NCI-H748 (cell line): ENCODE data around the gene OR2V2.
A peak's percentile ranks its signal among the peaks of the same experiment; 100 is the strongest.

Experiments used
- DNase-seq: peaks from one replicate; lab custom pipeline; 2025; ENCODE audit not compliant: unreplicated experiment; lab: John Stamatoyannopoulos, UW

The OR2V2 gene

DNA sequence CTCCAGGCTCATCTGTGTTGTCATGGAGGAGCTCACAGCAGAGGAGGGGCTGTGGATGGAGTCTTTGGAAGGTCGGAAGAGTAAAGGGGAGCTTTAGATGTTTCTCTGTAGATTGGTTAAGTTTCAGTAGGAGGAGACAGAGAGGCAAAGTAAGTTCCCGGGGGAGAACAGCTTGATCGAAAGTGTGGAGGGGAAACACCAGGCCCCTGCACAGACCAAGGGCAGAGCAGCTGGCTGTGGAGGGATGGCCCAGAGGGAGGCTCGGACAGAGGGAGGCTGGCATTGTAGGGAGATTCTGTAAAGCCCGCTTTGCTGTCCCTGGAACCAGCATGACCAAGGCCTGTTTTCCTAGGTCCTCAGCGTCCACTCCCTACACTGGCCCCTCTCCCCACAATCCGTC, 5.3 kb upstream of the OR2V2 start:
- DNase-seq = no peak

DNA sequence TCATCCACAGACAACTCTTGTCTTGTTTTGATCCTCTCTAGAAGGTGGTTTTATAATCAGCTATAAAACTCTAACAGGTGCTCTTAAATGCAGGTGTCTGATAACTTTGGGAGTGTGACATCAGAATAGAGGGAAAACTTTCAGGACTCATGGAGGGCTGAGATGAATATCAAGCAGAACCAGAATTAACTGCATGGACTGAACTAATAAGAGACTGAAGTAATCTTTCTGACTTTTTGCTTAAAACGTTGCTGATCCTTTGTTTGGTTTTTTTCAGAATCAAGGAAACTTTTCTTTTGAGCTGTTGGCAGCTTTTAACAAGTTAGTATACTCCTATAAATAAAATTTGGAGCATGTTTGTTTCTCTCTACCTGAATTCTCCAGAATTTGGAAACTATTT, 2.3 kb upstream of the OR2V2 start:
- no peak for DNase-seq

DNA sequence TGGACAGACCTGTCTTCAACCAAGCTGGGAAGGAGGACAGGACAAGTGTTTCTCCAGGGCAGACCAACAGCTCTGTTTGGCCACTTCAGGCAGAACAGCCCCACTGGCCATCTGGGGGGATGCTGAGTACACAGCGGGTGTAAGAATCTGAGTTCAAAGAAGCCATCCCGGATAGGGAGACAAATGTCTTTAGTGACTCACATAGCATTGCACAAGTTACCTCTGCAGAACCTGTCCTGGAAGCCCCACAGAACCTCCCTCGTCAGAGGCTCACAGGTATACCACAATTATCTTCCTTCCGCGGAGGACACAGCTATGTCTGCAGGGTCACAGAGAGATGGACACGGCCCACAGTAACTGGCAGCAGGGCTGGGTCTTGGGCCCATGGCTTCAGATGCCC, 2.0 kb downstream of the OR2V2 start:
- no peak for DNase-seq

DNA sequence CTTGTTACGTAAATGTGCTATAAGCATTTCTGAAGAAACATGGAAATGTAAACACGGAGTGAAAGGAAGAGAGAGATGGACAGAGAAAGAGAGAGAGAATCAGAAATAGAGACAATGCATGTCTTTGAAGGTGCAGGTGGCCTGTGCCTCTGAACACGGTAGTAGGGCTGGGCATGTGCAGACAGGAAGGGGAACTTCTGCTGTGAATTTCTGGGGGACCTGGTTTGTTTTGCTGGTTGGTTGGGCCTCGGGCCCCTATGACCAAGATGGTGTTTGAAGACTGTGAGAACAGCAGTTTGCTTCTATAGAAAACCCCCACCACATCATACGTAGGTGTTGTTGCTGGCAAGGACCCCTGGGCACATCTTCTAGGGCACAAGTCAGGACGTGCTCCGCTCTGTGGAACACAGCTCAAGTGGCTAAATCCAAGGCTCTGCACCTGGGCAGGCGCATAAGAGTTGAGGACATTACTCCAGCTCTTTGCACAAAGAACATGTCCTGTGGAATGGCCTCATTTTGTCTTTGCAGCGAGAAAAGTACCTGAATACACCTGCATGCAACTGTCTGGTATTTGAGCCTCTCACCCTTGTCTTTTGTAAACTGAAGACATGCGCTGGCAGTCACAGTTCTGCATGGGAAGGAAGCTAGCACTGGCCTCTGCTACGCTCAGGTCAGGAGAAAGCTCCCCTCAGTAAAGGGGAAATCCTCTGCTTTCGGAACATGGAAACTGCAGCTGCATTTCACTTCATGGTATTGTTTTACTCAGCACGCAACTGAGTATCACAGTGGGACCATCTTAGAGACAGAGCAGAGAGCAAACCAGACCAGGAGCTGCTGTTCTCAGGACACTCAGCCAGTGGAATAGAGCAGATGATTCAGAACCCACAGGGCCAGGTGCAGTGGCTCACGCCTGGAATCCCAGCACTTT, 2.7 kb downstream of the OR2V2 start:
- DNase-seq = no peak

DNA sequence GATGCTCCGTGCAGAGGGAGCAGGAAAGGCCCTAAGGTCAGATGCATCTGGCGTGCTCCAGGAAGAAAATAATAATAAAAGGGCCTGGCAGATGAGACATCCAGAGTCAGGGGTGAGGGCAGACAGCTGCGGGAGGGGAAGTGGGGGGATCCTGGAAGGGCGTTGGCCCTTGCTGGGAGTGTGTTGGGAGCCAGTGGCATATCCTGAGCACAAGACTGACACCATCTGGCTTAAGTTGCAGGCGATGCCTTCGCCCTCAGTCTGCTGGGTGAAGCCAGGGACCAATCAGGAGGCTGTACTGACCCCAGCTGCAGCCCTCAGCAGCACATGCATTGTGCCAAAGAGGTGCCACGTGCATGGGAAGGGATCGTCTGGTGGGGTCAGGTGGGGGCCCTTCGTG, 3.8 kb downstream of the OR2V2 start:
- peak; percentile 25 for DNase-seq

DNA sequence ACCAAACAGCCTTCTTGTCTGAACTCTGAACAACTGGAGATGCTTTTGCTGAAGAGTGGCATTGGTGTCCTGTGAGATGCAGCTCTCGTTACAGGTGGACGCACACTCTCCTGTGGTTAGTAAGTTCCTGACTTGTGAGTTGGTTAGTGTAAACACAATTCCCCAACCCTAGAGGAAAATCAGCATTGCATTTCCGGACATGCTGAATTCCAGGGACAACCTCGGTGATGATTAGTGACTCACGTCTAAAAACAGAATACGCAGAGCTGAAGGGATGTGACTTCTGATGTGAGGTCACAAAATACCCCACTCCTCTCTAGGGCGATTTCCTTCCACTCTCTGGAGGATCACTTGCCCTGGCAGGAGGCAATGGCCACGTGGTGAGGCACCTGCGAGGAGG, 5.0 kb downstream of the OR2V2 start:
- no peak for DNase-seq

DNA sequence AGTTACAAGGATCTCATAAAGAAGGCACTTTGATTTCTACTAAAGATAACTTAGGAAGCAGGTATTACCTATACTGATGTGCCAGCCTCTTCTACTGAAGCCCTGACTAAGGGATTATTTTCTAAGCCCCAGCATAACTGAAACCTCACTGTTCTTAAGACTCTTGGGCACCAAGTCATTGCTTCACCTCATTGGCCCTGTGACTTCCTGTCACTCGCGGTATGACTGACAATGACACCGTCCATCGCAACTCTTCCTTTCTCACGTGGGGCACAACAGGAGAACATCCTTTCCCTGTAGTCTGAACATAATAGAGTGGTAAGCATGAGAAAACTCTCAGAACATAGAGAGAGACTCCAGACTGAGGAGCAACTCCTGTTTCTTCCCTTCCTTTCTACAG, 6.4 kb downstream of the OR2V2 start:
- DNase-seq = no peak

DNA sequence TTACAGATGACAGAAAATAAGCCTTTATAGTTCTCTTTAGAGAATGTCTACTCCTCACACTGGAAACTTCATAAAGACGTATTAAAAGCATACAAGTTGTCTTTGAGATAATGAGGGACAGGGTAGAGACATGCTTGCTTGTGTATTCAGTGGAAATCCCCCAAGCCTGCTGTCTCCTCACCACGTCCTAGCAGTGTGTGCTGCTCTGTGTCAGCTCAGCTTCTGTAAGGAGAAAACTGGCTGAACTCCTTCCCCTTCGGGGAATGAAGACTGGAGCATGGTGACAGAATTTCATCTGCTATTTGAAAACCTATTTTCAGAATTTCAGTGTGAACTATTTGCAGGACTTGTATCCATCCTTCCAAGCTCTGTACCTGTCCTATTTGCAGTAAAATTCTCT, 9.4 kb downstream of the OR2V2 start:
- no peak for DNase-seq

DNA sequence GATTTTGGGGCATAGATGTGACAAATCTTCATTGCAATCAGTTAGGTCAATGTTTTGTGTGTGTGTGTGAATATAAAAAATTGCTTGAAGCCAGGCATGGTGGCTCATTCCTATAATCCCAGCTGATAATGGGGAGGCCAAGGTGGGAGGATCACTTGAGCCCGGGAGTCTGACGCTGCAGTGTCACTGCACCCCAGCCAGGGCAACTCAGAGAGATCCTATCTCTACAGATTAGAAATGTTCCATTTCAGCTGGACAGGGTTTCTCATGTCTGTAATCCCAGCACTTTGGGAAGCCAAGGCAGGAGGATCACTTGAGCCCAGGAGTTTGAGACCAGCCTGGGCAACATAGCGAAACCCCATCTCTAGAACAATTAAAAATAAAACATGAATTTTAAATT, 11.5 kb downstream of the OR2V2 start:
- no peak for DNase-seq

DNA sequence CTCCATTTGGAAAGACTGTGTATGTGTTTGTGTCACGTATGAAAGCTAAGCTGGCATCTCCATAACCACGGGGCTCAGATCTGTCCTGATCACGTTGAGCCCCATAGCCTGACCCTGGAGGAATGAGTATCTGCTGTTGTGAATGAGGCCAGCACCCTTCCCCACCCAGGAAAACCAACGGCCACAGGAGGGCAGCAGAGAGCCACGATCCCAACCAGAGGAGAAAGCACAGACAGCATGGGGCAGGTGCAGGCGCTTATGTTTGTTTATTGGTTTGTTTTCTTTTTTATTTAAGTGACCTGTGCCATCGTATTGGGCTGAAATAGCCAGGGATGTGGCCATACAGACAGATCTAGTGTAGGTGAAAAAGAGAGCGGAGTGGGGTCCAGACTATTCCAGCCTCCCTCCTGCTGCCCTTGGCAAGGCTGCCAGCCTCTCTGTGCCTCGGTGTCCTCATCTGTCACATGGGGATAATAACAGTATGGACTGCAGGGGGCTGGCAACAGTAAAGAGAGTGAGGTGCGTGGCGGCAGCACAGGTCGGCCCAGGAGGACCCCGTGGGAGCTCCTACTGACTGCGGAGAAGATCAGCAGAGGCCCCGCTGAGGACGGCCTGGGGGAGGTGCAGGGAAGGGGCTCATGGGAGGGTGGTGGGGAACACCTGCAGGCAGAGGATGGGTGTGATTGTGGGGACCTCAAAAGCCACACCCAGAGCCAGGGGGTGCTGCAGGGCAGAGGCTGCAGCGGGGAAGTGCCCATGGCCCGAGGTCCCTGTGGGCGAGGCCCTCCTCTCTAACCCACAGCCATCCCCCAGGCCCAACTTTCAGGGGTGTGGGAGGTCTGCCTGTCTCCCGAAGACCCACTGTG, 12.1 kb downstream of the OR2V2 start:
- peak; percentile 83 for DNase-seq

DNA sequence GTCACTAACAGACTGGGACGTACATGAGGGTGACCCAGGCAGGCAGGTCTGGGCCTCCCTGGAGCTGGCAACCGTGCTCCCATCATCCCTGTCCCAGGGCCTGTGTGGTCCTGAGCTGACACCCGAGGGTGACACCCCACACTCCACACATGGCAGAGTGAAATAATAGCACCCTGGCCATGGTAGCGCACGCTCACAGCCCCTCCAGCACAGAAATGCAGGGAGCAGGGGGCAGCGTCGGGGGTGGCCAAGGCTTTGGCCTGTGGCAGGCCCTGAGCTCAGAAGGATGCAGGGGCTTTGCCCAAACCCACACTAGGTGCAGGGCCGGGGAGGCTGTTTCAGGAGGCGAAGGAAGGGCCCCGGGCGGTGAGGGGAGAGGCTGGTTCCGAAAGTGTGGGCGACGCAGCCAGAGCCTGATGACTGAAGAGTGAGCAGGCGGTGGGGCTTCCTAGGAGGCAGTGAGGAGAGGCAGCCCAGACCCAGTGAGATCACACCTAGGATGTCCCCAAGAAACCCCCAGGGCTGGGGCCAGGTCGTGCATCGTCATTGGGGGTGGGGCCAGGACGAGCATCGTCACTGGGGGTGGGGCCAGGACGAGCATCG, 12.9 kb downstream of the OR2V2 start:
- DNase-seq = peak; percentile 51

DNA sequence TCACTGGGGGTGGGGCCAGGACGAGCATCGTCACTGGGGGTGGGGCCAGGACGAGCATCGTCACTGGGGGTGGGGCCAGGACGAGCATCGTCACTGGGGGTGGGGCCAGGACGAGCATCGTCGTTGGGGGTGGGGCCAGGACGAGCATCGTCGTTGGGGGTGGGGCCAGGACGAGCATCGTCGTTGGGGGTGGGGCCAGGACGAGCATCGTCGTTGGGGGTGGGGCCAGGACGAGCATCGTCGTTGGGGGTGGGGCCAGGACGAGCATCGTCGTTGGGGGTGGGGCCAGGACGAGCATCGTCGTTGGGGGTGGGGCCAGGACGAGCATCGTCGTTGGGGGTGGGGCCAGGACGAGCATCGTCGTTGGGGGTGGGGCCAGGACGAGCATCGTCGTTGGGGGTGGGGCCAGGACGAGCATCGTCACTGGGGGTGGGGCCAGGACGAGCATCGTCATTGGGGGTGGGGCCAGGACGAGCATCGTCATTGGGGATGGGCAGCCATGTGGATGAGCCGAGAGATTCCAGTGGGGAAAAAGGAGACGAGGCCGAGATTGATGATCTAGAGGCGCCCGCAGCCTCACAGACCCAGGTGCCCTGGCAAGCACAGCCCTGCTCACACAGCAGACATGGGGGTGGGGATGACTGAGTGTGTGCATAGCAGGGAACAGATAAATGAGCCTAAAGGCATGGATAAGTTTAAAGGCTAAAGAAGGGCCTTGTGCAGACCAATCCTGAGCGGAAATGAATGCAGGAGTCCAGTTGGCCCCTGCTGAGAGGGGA, 13.6 kb downstream of the OR2V2 start:
- peak; percentile 76 for DNase-seq

DNA sequence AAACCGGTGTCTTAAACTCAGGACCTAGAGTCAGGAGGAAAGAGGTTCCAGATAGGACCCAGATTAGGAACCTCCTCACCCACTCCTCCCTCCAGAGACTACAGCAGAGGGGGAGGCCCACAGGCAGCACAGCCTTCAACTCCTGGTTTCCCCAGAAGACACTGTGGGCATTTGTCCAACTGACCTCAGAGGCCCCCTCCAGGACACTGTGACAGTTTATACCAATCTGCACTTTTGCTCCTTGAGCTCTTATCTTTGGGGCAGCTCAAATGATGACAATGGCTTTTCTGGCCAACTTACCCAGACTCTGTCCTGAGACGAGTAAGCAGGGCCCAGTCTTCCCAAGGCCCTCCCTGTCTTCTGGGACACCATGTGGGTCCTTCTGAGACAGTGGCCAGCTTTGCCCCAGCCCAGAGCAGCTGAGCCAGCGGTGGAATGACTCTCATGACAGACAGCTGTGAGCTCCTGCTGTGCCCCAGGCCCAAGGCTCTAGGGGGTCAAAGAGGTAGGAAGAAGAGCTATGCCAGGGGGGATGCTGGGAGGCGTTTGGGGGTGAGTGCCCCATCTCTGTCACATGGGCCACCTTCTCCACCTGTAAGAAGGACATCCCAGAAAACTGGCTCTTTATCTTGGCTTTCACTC, 14.3 kb downstream of the OR2V2 start:
- DNase-seq = no peak

DNA sequence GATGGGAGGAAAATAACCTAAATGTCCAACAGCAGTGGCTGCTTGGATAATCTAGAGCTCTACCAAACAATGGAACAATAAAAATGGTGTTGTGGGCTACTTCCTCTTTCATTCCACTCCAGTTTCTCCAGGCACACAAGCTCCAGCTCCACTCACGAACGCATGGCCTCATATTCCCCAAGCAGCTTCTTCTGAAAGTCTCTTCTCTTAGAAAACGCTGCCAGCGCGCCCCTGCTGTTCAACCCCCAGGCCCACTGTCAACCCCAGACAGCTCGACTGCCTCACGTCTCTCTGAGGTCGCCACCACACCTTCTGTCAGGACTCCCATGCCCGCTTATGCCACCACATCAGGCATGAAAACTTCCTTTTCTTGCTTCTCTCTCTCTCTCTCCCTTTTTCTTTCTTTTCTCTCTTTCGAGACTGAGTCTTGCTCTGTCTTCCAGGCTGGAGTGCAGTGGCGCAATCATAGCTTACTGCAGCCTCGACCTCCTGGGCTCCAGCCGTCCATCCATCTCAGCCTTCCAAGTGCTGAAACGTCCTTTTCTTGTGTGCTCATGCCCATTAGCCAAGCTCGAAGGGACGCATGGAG, 16.2 kb downstream of the OR2V2 start:
- DNase-seq = no peak

DNA sequence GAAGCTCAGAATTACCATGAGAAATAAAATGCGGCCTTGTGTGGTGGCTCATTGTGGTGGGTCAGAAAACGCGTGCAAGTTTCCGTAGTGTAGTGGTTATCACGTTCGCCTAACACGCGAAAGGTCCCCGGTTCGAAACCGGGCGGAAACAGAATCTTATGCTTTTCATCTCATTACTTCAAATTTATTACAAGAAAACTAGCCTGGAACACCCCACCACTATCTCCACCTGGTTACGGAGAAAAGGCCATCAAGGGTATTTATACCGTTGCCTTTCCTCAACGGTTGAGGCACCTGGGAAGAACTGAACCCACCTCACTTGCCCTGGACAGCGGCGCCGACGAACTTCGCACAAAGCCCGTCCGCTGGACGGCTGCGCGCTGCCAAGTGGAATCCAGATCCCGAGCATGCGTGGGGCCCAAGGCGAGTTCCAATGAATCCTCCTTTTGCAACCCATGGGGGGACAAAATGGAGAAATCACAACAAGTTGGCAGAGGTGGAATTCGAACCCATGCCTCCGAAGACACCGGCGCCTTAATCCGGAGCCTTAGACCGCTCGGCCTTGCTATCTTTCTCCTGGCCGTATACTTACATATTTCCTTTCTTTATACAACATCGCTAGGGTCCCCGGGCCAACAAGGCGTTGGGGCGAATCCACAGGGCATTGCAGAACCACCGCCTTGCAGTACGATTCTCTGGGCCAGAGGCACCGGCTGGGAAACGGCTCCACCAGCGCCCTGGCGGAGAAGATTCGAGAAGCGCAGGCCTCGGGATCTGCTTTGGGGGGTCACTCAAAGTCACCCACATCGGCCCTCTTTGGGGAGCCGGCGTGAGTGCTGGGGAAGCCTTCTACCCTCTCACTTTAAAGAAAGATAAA, 16.9 kb downstream of the OR2V2 start:
- no peak for DNase-seq

DNA sequence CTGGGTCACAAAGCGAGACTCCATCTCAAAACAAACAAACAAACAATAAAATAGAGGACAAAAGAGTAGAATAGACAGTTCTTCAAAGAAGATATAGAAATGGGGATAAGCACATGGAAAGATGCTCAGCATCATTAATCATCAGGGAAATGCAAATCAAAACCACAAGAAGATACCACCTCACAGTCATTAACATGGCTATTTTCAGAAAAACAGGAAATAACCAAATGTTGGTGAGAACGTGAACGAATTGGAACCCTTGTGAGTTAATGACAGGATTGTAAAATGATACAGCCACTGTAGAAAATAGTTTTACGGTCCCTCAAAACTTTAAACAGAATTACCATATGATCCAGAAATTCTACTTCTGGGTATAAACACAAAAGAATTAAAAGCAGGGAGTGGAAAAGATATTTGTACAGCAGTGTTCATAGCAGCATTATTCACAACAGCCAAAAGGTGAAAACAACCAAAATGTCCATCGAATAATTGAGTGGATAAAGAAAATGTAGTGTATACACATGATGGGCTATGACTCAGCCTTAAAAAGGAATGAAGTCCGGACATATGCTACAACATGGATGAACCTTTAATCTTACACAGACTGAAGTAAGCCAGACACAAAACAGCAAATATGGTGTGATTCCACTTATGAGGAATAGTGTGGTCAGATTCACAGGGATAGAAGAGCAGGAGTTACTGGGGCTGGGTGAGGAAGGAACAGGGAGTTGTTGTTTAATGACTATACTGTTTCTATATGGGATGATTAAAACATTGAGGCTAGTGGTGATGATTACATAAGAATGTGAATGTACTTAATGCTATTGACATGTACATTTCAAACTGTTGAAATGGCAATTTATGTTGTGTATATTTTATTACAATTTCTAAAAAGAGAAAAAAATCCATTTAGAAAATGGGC, 19.7 kb downstream of the OR2V2 start:
- DNase-seq = no peak

DNA sequence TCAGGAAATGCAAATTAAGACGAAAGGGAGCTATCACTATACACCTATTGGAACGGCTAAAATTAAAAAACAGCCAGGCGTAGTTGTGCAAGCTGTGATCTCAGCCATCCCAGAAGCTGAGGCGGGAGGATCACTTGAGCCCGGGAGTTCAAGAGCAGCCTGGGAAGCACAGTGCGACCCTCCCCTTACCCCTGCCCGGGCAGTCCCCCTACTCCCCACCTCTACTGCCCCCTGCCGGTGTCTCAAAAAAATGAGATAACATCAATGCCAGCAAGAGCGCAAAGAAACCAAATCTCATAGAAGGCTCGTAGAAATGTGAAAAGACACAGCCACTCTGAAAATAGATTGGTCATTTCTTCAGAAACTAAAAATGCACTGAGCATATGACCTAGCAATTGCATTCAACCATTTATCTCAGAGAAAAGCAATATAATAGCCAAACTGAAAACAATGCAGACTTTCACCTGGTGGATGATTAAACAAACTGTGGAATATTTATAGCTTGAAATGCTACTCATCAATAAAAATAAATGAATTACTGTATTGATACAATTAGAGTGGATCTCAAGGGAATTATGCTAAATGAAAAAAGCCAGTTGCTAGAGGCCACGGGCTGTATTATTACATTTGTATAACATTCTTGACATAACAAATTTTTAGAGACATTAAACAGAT, 20.6 kb downstream of the OR2V2 start:
- peak; percentile 81 for DNase-seq
